Dedifferentiated amniotic fluid mesenchymal stem cell (primary cell): ENCODE measurements around the gene ST7L.
A peak's percentile ranks its signal among the peaks of the same experiment; 100 is the strongest.

Experiments used
- DNase-seq: peaks from one replicate; pipeline ENCODE4 v3.0.0-alpha.2; 2016; ENCODE audit errors: extremely low spot score

Gene ST7L

DNA sequence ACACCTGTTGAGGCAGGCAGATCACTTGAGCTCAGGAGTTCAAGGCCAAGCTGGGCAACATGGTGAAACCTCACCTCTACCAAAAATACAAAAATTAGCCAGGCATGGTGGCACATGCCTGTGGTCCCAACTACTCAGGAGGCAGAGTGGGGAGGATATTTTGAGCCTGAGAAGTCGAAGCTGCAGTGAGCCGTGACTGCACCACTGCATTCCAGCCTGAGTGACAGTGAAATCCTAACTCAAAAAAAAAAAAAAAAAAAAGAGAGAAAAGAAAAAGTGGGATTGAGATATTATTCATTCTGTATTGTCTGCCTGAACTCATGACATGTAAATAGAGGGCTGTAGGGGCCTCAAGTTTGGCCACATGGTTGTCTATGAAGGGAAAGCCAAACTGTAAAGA, 72.9 kb downstream of the ST7L start:
- no peak for DNase-seq

DNA sequence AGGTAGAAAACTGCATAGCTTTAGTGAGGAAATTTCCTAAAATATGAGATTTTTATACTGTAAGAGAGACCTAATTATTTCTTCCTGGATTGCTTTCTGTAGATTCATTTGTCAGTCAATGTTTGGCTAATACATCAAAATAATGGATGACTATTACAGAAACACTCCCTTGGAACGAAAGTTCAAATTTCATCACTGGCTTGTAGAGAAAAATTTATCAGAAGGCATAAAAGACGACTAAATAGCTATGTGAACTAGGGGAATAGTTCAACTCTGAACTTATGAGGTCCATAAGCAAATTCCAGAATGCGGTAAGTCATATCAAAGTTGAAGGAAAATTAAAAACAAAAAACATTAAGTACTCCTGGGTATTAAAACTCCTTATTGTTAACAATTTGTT, 74.2 kb downstream of the ST7L start:
- DNase-seq = no peak

- peak; percentile 84 for DNase-seq
Measured at GRCh38 chr1:112544011-112544688, 74.8 kb downstream of the ST7L start.

GRCh38 chr1:112542206-112542973, 76.6 kb downstream of the ST7L start:
- DNase-seq = no peak

GRCh38 chr1:112541299-112541698, 77.6 kb downstream of the ST7L start:
- DNase-seq = no peak

DNA sequence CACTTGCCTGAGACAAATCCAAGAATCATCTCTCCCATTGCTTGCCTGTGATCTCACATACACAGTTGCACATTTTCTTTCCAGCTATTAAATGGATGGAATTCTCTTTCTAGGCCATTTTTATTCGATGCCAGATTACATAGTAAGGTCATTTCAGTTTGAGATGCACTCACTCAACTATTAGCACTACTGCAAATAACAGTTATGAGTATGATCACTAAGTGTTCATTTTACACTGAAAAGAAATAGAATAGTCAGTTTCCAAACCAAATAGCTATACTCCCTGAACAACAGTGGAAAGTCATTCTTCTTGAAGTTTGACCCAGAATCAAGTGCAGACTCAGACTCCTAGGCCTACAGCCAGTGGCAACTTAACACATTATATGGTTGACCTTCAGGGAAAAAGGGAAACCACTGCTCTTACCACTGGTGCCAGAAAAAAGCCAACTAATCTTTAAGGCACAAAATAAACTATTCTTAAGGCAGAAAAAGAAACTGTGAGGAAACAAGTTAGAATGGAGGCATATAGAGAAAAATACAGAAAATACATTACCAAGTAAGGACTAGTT, 78.6 kb downstream of the ST7L start:
- DNase-seq = no peak

DNA sequence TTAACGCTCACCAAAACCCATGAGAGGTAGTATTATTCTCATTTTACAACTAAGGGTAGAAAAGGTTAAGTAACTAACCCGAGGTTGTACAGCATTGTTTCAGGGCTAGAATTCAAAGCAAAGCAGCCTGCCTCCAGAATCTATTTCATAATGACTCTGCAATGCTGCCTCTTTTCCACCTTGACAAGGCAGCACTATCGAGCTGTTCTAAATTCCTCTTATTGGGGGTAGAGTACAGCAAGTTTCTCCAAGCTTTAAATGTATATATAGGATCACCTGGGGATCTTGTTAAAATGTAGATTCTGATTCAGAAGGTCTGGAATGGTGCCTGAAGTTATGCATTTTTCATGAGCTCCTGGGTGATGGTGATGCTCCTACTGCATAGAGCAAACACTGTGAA, 80.1 kb downstream of the ST7L start:
- DNase-seq = no peak

DNA sequence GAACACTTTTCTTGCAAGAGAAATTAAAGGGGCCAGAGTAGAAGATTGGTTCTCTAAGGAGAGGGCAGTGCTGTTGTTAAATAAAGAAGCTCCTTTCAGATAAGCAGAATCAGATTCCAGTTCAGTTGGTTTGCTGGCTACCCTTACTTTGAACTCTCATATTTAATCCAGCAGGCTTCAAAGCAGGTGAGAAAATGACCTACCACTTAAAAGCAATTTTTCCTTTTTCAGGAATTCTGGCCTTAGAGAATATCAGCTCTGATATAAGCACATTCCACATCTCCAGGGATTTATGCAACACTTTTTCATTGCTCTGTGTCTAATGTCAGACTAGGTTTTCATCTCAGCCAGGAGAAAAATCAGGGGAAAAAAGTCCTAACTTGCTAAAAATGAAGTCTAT, 81.5 kb downstream of the ST7L start:
- DNase-seq = no peak

GRCh38 chr1:112536561-112536960, 82.4 kb downstream of the ST7L start:
- no peak for DNase-seq

DNA sequence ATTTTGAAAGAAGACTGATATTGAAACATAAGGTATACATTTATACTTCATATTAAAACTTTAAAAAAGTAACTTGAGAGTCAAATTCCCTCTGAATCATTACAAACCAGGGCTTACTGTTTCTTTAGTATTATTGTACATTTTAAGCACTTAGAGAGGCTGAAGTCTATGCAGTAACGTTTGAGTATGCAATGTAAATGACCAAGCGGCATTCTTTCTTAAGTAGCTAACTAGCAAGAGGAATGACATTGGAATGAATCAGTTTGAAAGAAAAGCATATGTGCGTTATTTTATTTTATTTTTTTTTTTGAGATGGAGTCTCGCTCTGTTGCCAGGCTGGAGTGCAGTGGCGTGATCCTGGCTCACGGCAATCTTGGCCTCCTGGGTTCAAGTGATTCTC, 85.9 kb downstream of the ST7L start:
- DNase-seq = peak; percentile 93

DNA sequence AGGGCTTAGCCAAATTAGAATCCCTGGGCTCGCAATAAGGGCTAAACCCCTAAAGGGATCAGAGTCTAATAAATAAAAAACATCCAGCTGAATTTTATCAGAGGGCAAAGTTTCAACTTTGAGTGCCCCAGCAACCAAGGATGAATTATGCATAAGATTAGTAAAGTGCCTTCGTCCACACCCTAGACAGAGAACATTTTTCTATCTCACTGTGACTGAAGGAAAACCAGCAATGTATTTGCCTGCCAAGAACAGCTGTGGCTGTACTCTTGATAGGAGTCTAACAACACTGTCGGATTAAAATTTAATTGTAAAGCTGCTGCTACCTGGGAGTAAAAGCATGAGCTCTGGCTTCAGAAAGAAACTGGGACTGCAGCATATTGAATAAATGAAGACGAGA, 86.9 kb downstream of the ST7L start:
- no peak for DNase-seq

DNA sequence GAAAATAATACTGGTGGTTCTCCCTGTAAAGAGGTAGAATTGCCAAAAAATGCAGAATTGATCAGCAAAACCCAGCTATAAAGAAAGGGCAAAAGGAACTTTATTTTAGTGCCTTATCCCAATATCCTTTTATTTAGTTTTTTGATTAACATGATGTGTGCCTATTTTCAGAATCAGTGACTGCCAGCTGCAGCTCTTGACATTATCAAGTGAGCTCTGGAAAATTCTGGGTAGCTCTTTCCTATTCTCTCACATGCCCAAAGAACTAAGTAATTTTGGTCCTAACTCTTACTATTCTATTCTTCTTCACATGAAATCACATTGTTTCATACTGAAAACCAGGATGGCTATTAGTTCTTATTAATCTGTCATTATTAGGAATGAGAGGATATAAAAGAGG, 88.1 kb downstream of the ST7L start:
- no peak for DNase-seq

GRCh38 chr1:112529301-112529700, 89.6 kb downstream of the ST7L start:
- DNase-seq = peak; percentile 64

DNA sequence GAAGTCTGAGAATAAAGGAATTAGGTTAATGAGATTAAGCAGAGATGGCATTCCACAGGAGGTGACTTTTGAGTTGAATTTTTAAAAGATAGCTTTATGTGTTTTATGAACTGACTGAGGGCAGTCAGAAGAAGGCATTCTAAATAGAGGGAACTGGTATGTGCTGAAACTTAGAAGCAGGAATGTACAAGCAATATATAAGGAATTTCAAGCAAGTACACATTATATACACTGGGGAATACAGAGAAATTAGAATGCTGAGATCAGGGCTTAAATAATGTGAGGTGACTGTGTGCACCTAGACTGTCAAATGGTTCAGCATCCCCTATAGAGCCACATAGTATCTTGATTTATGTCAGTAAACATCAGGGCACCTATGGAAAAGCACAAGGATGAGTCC, 90.9 kb downstream of the ST7L start:
- no peak for DNase-seq

GRCh38 chr1:112527266-112528010, 91.5 kb downstream of the ST7L start:
- DNase-seq = no peak

DNA sequence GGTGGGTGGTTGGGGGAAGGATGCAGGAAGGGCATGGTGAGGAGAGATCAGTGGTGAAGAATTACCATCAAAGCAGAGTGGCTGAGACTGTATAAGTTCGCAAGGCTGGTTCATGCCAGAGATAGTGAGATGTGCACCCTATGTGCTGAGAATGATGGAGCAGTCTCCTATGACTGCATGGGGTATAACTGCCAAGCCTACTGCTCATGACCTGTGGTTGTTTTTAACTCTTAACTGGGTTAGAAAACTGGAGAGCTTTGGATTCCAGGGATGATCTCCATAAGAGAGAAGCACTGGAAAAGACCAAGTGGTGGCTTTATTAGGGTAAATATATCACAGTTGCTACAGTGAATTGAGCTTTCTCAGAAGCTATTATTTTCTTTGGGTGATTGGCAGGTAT, 94.0 kb downstream of the ST7L start:
- no peak for DNase-seq

DNA sequence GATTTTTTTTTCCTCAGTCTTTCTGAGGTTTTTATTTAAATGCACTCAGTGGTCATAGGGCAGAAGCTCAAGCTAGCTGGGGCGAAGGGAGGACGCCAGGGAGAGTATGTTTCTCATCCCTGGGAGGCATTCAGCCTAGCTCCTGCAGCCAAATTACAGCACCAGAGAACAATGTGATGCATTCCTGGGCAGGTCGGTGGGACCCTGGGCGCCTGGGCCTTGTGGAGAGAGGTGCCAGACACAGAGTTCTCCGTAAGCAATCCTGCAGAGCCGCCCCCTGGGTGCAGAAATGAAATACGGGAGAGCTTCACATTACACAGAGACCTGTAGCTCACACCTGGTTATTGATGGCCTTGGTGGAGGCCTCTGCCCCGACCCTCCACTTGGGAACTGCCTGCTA, 94.7 kb downstream of the ST7L start:
- no peak for DNase-seq

DNA sequence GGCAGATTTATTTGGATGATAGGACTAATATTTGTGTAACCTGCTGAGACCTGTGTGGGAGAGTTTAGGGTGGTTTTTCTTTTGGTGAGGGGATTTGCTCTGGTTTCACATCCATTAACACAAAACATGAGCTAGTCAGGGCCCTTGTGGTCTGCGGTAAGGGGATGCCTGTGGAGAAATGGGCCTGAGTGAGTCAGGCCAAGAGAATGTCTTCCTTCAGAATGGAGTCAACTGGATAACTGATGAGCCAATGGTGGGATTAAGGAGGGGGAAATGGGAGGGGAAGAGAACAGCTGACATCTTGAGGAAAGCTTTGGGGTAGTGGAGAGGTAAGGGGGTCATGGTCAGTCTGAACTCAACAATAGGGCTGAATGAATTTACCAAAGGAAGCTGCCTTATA, 96.3 kb downstream of the ST7L start:
- DNase-seq = peak; percentile 80

DNA sequence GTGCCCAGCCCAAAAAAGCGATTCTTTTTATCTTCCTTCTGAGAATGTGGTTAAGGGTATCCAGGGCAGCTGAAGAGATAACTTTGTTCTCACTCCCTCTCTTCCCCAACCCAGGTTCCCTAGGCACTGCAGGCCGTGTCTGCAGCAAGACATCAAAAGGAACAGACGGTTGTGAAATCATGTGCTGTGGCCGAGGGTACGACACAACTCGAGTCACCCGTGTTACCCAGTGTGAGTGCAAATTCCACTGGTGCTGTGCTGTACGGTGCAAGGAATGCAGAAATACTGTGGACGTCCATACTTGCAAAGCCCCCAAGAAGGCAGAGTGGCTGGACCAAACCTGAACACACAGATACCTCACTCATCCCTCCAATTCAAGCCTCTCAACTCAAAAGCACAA, 98.8 kb downstream of the ST7L start:
- DNase-seq = no peak

- no peak for DNase-seq
Measured at GRCh38 chr1:112518186-112518585, 100.8 kb downstream of the ST7L start.

DNA sequence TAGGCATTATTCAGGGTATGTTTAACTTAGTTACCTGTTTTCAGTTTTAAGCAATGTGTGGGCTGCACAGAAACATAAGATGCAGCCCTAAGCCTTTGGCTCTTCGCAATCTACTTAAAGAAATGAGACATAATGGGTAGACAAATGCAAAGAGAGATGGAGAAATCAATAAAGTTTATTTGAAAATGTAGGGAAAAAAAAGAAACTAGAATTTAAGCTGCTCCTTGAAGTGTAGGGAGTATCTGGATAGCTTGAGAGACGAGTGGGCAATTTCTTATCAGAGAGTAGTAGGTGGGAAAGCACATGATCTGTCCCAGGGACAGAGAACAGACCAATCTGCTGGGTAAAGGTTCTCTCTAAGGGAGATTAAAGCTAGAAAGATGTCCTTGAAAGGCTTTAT, 101.3 kb downstream of the ST7L start:
- DNase-seq = no peak

- DNase-seq = no peak
Measured at GRCh38 chr1:112517231-112517630, 101.7 kb downstream of the ST7L start.

- no peak for DNase-seq
Measured at GRCh38 chr1:112516141-112516540, 102.8 kb downstream of the ST7L start.
